ENCODE results near the gene CEP55.
"Not testable (repeated sequence)": the region's sequence is repeated elsewhere in the genome, so short reads cannot be mapped to it uniquely, and the experiment has no call there.

The CEP55 gene

DNA sequence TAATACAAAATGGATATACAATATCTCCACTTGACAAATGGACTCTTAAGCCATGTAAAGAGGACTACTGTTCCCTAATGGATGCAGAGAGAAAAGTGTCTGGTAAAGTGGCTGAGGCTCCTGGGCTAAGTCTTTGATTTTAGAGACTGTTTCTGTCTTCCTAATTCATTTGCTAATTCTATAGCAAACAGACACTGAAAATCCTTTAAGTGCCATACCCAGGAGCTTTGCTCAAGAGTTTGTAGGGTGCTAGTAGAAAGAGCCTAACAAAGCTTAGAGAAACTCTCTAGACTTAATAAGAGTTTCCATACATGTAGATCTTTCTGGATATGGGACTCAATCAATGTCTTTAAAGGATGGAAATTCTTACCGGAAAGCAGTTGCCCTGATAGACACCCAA lies 16.7 kb downstream of the CEP55 start:
- DNase-seq (ENCODE audit: low spot score): no peak

DNA sequence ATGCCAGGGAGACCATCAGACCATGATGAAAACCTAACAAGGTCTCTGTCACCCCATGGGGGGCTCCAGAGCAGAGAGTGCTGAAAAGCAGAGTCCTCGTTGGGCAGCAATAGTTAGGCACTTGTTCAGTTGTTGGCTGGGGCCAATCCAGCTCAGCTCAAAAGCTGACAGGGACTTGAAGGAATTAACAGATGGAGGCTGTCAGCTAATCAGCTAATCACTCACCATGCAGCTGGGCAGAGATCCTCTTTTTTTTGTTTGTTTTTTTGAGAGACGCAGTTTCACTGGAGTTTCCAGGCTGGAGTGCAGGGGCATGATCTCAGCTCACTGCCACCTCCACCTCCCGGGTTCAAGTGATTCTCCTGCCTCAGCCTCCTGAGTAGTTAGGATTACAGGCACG lies 18.1 kb downstream of the CEP55 start:
- peak; percentile 58 for DNase-seq (ENCODE audit: low spot score)

DNA sequence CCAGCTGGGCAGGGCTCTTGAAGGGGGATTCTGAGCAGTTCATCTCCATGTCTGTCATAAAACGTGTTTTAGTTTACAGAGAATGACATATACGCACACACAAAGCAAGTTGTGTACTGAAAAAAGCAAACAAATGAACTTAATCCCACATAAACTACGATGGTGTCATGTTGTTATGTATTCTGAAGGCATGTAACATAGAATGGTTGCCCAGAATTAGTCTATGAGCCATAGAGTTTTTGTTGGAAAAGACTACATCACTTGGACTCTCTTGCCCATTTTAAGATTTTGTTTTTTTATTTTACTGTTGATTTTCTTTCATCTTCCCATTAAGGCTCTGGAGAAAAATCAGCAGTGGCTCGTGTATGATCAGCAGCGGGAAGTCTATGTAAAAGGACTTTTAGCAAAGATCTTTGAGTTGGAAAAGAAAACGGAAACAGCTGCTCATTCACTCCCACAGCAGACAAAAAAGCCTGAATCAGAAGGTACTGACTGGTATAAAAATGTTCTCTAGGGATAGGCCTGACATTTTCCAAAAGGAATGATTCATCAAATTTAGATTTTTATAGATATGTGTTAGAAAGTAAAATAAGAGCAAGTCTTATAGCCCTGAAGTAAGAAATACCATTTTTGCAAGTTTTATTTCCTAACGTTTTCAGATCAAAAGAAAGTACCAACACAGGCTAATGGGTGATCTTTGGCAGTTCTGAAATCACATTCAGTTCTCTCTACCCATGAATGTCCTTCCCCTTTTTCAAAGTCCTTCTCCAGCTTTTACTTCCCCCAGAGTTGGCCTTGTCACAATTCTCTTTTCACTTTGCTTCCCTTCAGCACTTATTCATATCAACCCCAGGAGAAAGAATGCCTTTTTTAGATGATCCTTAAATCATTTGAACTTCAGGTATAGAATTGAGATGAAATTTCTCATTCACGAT lies 18.9 kb downstream of the CEP55 start:
- no peak for DNase-seq (ENCODE audit: low spot score)

DNA sequence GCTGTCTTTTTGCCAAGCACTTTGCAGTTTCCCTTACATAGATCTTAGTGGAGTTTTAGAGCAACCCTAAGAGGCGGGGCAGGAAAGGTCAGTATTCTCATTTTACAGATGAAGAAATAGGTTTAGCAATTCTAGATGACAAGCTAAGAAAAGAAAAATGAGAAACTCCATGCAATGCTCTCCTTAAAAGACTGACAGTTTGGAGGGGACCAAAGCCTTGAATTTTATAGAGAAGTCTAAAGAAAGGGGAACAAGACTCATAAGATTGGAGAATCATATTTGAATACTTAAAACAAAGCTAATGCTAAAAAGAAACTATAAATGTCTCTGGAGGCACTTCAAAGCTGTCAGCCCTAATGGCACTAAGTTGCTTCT lies 19.6 kb downstream of the CEP55 start:
- DNase-seq (ENCODE audit: low spot score): no peak

DNA sequence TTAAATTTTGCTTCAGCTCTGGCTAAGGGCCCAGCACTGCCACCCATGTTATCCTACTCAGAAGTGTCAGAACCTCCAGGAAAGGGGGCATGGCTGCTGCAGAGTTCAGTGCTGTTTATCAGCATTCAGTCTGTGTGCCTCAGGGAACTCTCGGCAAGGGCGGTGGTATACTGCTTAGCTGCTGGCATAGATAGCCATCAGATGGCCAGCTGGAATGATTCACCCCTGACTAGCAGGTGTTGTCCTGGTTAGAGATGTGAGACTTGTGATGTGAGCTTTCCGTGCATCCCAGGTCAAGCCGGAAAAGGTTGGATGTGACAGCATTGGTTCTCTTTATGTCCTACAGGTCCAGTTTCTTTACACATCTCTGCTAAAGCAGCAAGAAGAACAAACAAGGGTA lies 22.1 kb downstream of the CEP55 start:
- DNase-seq (ENCODE audit: low spot score): no peak

DNA sequence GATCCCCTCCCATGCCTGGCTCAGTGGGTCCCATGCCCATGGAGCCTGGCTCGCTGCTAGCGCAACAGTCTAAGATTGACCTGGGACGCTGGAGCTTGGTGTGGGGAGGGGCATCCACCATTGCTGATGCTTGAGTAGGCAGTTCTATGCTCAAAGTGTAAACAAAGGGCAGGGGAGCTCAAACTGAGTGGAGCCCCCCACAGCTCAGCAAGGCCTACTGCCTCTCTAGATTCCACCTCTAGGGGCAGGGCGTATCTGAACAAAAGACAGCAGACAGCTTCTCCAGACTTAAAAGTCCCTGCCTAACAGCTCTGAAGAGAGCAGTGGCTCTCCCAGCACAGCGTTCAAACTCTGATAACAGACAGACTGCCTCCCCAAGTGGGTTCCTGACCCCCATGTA lies 38.9 kb downstream of the CEP55 start:
- DNase-seq (ENCODE audit: low spot score): no peak

DNA sequence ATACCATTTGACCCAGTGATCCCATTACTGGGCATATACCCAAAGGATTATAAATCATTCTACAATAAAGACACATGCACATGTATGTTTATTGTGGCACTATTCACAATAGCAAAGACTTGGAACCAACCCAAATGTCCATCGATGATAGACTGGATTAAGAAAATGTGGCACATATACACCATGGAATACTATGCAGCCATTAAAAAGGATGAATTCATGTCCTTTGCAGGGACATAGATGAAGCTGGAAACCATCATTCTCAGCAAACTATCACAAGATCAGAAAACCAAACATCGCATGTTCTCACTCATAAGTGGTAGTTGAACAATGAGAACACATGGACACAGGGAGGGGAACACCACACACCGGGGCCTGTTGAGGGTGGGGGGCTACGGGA lies 44.5 kb downstream of the CEP55 start:
- not testable (repeated sequence) for DNase-seq (ENCODE audit: low spot score)

DNA sequence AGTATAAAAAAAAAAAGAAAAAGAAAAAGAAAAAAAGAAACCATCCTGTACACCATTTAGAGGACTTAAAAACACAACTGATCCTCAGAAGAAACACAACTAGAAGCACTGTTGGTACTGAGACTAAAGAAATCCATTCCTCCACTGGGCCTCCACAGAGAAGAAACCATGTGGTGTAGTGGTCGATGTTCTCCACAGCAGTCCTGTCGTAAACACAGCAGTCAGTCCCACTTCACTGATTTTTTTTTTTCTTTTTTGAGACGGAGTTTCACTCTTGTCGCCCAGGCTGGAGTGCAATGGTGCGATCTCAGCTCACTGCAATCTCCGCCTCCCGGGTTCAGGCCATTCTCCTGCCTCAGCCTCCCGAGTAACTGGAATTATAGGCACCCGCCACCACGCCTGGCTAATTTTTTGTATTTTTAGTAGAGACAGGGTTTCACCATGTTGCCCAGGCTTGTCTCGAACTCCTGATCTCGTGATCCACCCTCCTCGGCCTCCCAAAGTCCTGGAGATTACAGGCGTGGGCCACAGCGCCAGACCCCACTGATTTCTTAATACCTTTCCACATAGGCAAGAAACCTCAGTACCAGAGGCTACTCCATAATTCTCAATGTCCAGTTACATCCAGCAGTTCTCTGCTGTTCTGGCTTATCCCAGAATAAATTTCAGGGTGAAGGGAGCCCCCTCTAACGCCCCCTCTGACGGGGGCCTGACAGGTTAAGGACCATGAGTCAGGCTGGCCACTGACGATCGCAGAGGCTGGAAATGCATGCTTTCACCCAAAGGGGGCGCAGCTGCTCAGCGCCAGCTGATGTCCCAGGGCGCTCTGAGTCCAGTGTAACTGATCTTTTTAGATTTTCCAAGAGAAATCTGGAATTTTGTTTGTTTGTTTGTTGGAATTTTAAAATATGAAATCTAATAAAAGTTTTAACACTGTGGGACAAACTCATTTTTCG lies 45.3 kb downstream of the CEP55 start:
- peak; percentile 67 for DNase-seq (ENCODE audit: low spot score)

DNA sequence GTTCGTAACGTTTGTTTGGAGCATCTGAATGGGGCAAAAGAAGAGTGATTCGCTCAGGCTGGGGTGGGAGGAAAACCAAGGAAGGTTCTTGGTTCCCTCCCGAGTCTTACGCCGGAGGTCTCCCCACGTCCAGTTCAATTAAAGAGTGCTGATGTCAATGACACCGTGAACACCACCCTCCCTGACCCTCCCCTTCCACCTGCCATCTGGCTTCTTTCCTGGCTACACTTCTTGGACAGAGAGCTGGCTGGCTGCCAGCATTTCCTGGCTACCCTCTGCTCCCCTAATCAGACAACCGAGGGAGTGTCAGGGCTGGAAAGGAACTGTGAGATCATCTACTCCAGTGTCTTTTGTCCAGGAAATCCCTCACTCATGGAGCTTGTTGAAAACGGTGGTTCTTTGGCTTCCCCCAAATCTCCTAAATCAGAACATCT lies 46.0 kb downstream of the CEP55 start:
- peak; percentile 35 for DNase-seq (ENCODE audit: low spot score)

DNA sequence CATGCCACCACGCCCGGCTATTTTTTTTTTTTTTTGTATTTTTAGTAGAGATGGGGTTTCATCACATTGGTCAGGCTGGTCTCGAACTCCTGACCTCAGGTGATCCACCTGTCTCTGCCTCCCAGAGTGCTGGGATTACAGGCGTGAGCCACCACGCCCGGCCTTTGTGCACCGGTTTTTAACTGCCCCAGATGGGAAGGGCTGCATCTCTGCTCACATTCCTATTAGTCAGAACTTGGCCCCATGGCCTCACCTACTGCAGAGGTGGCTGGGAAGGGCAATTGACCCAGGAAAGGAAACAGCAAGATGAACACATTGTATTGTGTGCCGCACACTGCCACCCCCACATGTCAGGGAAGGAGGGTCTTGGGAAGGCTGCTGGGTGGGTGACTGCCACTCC lies 50.6 kb downstream of the CEP55 start:
- not testable (repeated sequence) for DNase-seq (ENCODE audit: low spot score)

DNA sequence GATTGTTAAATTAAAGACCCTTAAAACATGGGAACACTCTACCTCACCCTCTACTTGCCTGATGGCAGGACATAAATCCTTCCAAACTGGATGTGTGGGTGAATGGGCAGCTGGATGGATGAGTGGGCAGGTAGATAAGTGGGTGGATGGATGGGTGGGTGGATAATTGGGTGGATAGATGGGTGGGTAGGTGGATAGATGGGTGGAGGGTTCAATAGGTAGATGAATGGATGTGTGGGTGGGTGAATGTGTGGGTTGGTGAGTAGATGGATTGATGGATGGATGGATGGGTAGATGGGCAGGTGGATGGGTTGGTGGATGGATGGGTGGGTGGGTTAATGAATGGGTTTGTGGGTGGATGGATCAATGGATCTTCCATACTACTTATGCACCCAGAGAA lies 51.1 kb downstream of the CEP55 start:
- DNase-seq (ENCODE audit: low spot score): no peak

DNA sequence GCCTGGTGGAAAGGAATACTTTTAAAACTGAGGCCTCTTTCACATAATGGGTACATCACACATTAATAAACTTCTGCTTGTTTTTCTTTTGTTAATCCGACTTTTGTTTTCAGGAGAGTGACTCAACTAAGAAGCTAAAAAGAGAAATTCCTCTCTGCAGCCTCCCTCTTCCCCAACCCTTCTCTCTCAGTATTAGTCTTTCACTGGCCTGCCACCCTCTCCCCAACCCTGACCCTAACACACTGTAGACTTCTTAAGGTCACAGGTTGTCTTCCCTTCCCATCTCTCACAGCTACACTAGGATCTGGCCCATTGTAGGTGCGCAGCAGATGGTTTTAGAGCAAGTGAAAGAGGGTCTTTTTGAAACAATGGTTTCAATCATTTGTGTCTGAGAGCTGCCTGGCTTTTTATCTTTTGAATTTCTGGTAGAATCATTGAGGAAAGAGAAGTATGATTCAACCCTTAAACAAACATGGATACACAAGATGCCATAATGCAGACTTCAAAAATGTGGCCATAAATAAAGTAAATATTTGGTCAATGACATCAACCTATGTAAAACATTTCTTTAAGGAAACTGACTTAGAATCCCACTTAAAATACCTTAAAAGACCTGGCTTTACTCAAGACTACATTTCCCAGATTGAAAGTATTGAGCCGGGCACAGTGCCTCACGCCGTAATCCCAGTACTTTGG lies 52.1 kb downstream of the CEP55 start:
- DNase-seq (ENCODE audit: low spot score): no peak

DNA sequence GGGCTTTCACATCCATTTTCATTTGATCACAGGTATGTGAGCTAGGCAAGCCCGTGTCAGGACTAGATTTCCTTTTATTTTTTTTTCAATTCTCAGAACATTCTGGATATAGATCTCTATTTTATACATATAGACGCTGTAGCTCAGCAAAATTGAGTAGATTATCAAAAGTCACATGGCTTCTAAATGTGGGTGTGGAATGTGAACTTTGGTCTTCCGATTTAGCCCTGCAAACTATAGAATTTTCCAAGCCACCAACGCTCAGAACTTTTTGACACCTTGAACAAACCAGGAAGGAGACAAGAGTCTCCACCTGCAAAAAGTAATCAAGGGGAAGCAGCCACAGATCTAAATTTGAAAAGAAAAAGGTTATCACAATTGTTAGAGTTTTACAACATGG lies 54.2 kb downstream of the CEP55 start:
- DNase-seq (ENCODE audit: low spot score): no peak

DNA sequence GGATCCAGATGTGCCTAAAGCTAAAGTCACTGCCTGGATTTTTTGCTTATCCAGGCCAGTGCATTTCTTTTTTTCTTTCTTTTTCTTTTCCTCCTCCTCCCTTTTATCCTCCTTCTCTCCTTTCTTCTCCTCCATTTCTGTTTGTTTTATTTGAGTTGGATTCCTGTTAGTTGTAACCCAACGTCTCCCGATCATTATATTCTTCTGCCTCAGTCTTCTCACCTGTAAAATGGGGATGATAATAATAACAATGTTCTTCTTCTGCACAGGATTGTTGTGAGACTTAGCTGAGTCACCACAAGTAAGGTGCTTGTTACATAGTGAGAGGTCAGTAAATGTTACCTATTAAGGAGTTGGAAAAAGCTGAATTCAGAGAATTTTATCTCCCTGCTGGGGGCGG lies 56.4 kb downstream of the CEP55 start:
- DNase-seq (ENCODE audit: low spot score): no peak

DNA sequence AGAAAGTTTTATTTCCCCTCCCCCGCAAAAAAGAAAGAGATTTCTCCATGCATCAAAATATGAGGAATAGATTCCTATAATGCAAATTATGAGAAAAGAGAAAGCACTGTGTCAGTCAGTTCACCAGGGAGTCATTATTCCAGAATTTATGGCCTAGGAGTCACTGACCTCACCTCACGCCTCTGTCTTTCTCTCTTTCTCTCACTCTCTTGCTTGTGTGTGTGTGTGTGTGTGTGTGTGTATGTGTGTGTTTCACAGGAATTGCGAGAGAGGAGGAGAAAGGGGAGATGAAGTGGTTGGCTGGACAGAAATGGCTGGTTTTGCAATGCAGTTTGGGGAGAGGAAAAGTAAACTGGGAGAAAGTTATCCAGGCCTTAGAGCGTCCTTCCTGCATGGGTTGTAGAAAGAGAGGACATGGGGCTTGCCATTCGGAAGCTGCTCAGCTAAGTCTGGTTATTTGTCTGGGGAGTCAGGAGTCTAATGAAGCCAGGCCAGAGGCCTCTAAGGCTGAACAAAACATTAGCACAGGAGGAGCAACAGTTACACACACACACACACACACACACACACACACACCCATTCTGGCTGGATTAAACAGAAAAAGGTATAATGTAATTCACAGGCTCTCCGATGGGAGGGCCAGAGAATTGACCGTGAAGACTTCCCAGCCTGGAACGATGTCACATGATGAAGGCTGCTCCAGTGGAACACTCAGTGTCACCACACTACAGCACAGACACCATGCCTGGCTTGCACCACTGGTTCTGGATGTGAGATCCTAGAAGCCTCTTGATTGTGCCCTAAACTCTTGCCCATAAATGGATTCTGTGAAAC lies 57.3 kb downstream of the CEP55 start:
- DNase-seq (ENCODE audit: low spot score): no peak

DNA sequence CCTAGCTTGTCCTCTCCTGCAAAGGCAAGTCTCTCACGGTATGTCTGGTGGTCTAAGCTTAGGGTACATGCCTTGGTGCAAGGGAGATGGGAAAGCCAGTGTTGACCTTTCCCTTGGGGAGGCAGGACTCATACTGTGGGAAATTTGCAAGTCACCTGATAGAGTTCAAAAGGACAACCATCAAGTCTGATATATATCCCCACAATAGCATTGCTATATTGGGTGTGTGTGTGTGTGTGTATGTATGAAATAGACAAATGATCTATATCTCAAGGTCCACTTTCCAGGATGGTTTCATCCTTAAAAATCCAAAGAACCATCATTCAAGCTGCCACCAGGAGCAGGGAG lies 57.9 kb downstream of the CEP55 start:
- DNase-seq (ENCODE audit: low spot score): no peak

DNA sequence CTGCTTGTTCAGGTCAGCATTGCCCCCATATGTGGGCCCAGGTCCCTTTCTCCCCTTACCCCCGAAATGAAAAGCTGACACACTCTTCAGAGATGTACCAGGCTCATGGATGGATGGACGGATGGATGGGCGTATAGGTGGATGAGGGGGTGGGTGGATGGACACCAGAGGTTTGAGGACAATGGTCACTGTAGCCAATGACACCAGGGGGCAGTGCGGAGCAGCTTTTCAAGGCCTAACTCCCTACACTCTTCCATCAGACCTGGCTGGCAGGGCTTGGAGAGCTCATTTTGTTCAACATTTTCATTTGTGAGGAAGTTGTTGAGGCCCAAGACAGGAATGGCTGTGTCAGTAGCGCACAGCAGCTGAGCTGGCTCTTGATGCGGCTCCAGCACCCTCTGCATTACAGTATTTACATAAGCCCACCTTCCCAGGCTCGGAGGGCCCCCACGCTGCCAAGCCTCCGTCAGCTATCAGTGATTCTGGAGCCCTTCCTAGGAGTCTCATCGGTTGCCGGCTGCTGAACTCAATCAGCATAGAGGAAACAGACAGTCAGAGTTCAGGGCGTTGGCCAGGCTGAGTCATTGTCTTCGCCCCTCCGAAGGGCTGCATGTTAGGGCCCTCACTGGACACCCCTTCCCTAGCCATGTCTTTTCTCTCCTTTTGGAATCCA lies 58.5 kb downstream of the CEP55 start:
- peak; percentile 69 for DNase-seq (ENCODE audit: low spot score)

DNA sequence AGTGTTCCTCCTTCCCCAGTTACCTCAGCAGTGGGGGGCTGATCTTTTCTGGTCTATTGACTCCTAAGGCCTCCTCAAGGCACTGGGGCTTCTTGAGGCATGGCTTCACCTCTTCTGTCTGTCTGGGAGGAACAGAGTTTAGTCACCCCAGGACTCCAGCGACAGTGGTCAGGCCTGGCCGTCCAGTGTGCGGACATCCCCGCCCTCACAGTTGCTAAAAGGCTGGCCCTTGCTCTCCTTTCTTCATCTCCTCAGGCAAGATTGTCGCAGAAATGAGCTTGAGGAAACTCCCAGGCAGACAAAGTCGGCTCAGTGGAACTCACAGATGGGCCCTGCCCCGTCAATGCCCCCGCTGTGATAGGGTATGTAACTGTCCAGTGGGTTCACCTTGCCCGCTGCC lies 63.1 kb downstream of the CEP55 start:
- no peak for DNase-seq (ENCODE audit: low spot score)

DNA sequence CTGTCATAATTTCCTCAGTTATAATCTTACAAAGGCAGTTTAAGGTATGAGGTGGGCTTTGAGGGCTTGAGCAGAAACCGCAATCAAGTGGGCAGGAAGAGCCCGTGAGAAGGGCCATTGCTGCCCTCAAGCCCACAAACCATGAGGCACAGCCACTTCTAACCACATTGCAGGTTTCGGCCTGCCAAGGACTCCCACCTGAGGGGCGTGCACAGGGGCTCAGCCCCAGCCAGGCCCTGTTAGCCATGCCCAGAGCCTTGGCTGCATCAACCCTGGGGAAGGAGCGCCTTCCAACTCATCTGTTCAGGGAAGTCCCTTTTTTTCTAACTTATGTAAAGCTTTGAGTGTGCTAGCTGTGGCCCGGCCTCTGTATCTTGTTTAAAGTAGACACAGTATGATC lies 64.1 kb downstream of the CEP55 start:
- no peak for DNase-seq (ENCODE audit: low spot score)

DNA sequence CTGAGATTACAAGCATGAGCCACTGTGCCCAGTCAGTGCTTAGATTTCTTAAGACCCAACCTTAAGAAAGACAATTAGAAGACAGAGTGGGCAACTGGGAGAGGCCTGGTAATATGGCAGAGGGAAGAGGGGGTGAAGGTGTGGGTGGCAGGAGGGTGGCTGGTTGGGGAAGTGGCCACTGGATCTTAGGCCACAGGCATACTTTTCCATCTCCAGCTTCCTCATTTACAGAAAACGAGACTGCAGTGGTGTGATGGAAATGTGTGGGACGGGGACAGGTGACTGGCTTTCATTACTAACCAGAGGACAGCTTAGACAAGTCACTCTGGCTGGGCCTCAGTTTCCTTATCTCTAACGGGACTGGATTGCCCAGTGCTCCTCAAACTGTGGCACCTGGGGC lies 69.0 kb downstream of the CEP55 start:
- no peak for DNase-seq (ENCODE audit: low spot score)
